ENCODE data around the gene AADAT. TPM values are rescaled to one million over a fixed set of nuclear protein-coding genes. Genes with fewer than 3 reads are reported as not detected.

AADAT gene
- total and polyA plus RNA-seq, 2 donors from 2014 or later = 2.6 to 4.6 TPM

DNA sequence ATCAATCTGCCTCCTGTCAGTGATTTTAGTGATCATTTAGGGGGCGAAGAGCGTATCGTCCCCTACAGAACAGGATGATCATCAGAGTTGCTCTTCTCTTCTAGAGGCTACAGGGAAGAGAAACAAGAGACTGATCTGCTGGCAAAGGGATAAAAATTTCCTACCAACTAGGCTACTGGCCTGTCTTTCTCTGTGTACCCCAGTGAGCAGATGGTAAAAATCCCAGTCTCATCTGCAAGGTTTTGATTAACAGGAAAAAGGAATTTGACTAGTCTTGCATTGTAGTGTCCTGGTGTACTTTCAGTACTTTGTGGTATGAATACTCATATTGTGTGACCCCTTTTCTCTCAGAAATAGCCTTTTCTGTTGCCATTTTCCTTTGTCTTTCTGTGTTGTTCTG, 21.8 kb upstream of the AADAT start:
- DNase-seq (no peak), FAIRE-seq (no peak)
- Histone ChIP-seq H3K27ac (ENCODE audit: low read depth in 2 of 2, low read length in 2 of 2) (no peak overlapping the region), H3K4me1 (ENCODE audit: control insufficient read depth in 2 of 3, insufficient read depth in 2 of 3, low read depth in 1 of 3, low read length in 3 of 3) (no peaks in the 10 kb centered on the region), H3K36me3 (ENCODE audit: control insufficient read depth in 2 of 3, insufficient read depth in 3 of 3, low read length in 3 of 3) (no peaks in the 10 kb centered on the region), H3K9ac (ENCODE audit: low read length in 3 of 3) (no peak overlapping the region), H3K9me3 (ENCODE audit: control insufficient read depth in 2 of 3, insufficient read depth in 1 of 3, low read length in 3 of 3) (no peaks in the 10 kb centered on the region), H3K4me3 (ENCODE audit: low read length in 3 of 3) (no peak overlapping the region), H3K27me3 (ENCODE audit: control insufficient read depth, insufficient read depth, low read length) (no peaks in the 10 kb centered on the region)
- intact Hi-C loops (cut with DNase I) = no loop called here
- TF ChIP-seq, protein P1, sequence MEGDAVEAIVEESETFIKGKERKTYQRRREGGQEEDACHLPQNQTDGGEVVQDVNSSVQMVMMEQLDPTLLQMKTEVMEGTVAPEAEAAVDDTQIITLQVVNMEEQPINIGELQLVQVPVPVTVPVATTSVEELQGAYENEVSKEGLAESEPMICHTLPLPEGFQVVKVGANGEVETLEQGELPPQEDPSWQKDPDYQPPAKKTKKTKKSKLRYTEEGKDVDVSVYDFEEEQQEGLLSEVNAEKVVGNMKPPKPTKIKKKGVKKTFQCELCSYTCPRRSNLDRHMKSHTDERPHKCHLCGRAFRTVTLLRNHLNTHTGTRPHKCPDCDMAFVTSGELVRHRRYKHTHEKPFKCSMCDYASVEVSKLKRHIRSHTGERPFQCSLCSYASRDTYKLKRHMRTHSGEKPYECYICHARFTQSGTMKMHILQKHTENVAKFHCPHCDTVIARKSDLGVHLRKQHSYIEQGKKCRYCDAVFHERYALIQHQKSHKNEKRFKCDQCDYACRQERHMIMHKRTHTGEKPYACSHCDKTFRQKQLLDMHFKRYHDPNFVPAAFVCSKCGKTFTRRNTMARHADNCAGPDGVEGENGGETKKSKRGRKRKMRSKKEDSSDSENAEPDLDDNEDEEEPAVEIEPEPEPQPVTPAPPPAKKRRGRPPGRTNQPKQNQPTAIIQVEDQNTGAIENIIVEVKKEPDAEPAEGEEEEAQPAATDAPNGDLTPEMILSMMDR (IDR thresholded peaks at IDR 0.05; ENCODE audit: borderline replicate concordance, extremely low read depth, insufficient read depth) = no peak

DNA sequence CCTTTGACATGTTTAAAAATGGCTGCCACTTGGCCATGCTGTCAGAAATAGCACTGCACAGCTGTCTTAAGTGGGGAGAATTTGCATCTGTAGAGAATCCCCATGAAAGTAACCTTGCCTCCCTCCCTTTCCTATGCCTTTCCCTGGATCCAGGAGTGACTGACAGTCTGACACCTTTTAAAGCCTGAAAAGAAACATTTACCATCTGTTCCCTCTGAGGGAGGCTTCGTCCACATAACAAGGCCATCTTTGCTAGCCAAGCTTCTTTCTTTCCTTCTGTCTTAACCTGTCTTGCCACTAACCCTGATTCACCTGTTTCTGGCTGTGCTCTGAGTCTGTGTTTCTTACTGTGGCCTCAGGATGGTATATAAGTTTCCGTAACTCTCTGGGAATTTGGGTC, 21.3 kb upstream of the AADAT start:
- Histone ChIP-seq H3K9ac (ENCODE audit: low read length in 3 of 3) (no peak overlapping the region), H3K27me3 (ENCODE audit: control insufficient read depth, insufficient read depth, low read length) (no peaks in the 10 kb centered on the region), H3K4me1 (ENCODE audit: control insufficient read depth in 2 of 3, insufficient read depth in 2 of 3, low read depth in 1 of 3, low read length in 3 of 3) (no peaks in the 10 kb centered on the region), H3K36me3 (ENCODE audit: control insufficient read depth in 2 of 3, insufficient read depth in 3 of 3, low read length in 3 of 3) (no peaks in the 10 kb centered on the region), H3K9me3 (ENCODE audit: control insufficient read depth in 2 of 3, insufficient read depth in 1 of 3, low read length in 3 of 3) (no peaks in the 10 kb centered on the region), H3K4me3 (ENCODE audit: low read length in 3 of 3) (no peak overlapping the region), H3K27ac (ENCODE audit: low read depth in 2 of 2, low read length in 2 of 2) (no peak overlapping the region)
- TF ChIP-seq, protein P1 (IDR thresholded peaks at IDR 0.05; ENCODE audit: borderline replicate concordance, extremely low read depth, insufficient read depth) = no peak
- DNase-seq (no peak), FAIRE-seq (no peak)
- intact Hi-C loops (cut with DNase I) = no loop called here

DNA sequence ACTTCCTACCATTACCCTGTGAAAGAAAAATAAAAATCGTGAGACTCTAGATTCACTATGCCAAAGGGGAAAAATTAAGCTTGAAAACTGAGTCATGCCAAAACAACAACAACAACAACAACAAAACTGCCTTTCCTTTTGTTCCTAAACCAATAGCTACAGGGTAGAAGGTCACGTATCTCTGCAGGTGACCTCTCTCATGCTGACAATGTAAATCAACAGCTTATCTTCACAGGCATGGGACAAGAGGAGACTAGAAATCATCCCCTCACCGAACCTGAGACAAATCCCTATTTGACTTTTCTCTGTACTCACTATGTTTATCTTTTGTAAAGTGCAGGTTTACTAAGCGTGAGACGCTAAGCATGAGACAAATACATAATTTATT, 20.5 kb upstream of the AADAT start:
- no peak overlapping the region for H3K27ac ChIP-seq (ENCODE audit: low read depth in 2 of 2, low read length in 2 of 2)
- H3K36me3 ChIP-seq (ENCODE audit: control insufficient read depth in 2 of 3, insufficient read depth in 3 of 3, low read length in 3 of 3) = no peaks in the 10 kb centered on the region
- H3K9me3 ChIP-seq (ENCODE audit: control insufficient read depth in 2 of 3, insufficient read depth in 1 of 3, low read length in 3 of 3) = no peaks in the 10 kb centered on the region
- intact Hi-C loops (cut with DNase I) = no loop called here
- no peak overlapping the region for H3K9ac ChIP-seq (ENCODE audit: low read length in 3 of 3)
- FAIRE-seq (no peak), DNase-seq (no peak)
- TF ChIP-seq, protein P1 (IDR thresholded peaks at IDR 0.05; ENCODE audit: borderline replicate concordance, extremely low read depth, insufficient read depth) = no peak
- no peak overlapping the region for H3K4me3 ChIP-seq (ENCODE audit: low read length in 3 of 3)
- H3K27me3 ChIP-seq (ENCODE audit: control insufficient read depth, insufficient read depth, low read length) = no peaks in the 10 kb centered on the region
- H3K4me1 ChIP-seq (ENCODE audit: control insufficient read depth in 2 of 3, insufficient read depth in 2 of 3, low read depth in 1 of 3, low read length in 3 of 3) = no peaks in the 10 kb centered on the region

DNA sequence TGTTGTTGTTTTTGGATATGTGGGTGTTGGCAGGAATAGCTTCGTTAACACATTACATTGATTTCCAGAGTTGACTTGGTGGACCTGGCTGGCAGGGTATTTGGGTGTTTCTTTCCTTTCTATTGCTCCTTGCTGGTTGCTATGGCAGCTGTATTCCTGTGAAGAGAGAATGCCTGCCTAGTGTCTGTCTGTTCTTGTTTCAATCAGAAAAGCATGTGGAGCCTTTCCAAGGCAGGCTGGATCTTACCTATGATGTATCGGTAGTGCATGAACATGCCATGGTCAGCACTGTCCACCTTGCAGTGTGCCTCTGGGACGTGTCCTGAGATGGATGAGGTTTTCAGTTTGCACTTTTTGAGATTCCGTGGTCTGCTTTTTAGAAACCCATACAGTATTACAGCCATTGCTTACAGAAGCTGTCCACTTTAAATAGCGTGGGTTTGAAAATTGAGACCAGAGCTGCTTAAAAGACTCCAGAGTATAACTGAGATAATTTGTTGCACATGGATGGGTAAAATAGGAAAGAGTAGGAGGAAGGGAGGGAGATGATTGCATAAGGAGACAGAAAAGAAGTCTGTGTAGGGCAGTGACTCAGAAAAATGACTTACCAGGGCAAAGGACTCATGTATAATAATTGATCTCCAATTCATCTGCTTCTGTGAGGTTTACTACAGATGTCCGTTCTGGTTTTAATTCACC, 20.0 kb upstream of the AADAT start:
- Histone ChIP-seq H3K27ac (ENCODE audit: low read depth in 2 of 2, low read length in 2 of 2) (no peak overlapping the region), H3K4me1 (ENCODE audit: control insufficient read depth in 2 of 3, insufficient read depth in 2 of 3, low read depth in 1 of 3, low read length in 3 of 3) (no peaks in the 10 kb centered on the region), H3K9ac (ENCODE audit: low read length in 3 of 3) (no peak overlapping the region), H3K4me3 (ENCODE audit: low read length in 3 of 3) (no peak overlapping the region), H3K27me3 (ENCODE audit: control insufficient read depth, insufficient read depth, low read length) (no peaks in the 10 kb centered on the region), H3K36me3 (ENCODE audit: control insufficient read depth in 2 of 3, insufficient read depth in 3 of 3, low read length in 3 of 3) (no peaks in the 10 kb centered on the region), H3K9me3 (ENCODE audit: control insufficient read depth in 2 of 3, insufficient read depth in 1 of 3, low read length in 3 of 3) (no peaks in the 10 kb centered on the region)
- FAIRE-seq = no peak
- intact Hi-C loops (cut with DNase I) = no loop called here
- DNase-seq = no peak
- TF ChIP-seq, protein P1 (IDR thresholded peaks at IDR 0.05; ENCODE audit: borderline replicate concordance, extremely low read depth, insufficient read depth) = no peak
